Tibial artery (tissue), 4 donors: ENCODE measurements around the gene GALNT17.

Source experiments
- DNase-seq, 2 donors: peaks; one replicate each; pipeline ENCODE4 v3.0.0-alpha.2; 2019
- H3K27ac ChIP-seq, 2 donors: fragments of 200-600 bp; sonication (generic) in 1 of 2; 1 replicate in 1 of 2; 2 replicates in 1 of 2; pipeline ENCODE4 v1.5.1; 2018 to 2019; ENCODE audit warnings: mild to moderate bottlenecking in 1 of 2
- H3K27me3 ChIP-seq, 2 donors: fragments of 200-600 bp; sonication (generic) in 1 of 2; one replicate each; pipeline versions ENCODE4 v1.5.1 to v1.6.0; 2016 to 2019
- H3K36me3 ChIP-seq, 3 donors: fragments of 200-600 bp; sonication (generic) in 2 of 3; one replicate each; pipeline ENCODE4 v1.5.1; 2016 to 2019; ENCODE audit warnings: mild to moderate bottlenecking in 2 of 3
- H3K4me1 ChIP-seq, 4 donors: fragments of 200-600 bp; sonication (generic) in 2 of 4; 1 replicate in 3 of 4; 2 replicates in 1 of 4; pipeline ENCODE4 v1.5.1; 2016 to 2019
- H3K4me3 ChIP-seq, 2 donors: fragments of 200-600 bp; sonication (generic) in 1 of 2; 1 replicate in 1 of 2; 2 replicates in 1 of 2; pipeline ENCODE4 v1.5.1; 2018 to 2019; ENCODE audit warnings: mild to moderate bottlenecking in 2 of 2
- H3K9me3 ChIP-seq, 3 donors: fragments of 200-600 bp; sonication (generic) in 1 of 3; one replicate each; pipeline ENCODE4 v1.5.1; 2016 to 2019
- intact Hi-C: fragments of 100-400 bp; cut with DNase I; formaldehyde crosslinking; loops from one replicate; pipeline ENCODE4 v1.15.0; 2023; ENCODE audit warnings: low total_unique reads
- TF ChIP-seq, protein P1 (sequence below), 2 experiments: fragments of 200-600 bp in 1 of 2; fragments of 450-650 bp in 1 of 2; IDR thresholded peaks; one replicate each; pipeline ENCODE4 v1.5.1; 2017 to 2019; ENCODE audit warnings: antibody characterized with exemption in 2 of 2, mild to moderate bottlenecking in 1 of 2, moderate library complexity in 1 of 2

GALNT17 gene

DNA sequence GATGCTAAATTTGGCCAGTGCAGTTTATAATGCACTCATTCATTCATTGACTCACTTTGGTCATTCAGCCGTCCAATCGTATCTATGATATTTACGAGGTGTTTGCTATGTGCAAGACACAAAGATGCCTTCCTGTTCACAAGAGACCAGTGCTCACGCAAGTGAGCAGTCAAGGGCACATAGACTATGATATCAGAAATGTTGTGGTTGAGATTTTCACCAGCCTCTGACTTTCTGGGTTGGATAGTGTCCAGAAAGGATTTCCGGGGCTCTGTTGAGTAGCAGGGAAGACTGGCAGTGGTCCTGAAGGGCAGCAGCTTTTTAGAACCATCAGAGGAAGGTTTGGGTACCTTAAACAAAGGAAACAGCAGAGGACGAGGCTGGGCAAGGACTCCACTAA is 191.8 kb downstream of the GALNT17 start:
- intact Hi-C loops = no loop called here
- Histone ChIP-seq H3K4me1 (peaks cover 0 to 10% (median 0%) of the 10 kb centered on the region in 4 donors), H3K4me3 (no peak overlapping the region)

DNA sequence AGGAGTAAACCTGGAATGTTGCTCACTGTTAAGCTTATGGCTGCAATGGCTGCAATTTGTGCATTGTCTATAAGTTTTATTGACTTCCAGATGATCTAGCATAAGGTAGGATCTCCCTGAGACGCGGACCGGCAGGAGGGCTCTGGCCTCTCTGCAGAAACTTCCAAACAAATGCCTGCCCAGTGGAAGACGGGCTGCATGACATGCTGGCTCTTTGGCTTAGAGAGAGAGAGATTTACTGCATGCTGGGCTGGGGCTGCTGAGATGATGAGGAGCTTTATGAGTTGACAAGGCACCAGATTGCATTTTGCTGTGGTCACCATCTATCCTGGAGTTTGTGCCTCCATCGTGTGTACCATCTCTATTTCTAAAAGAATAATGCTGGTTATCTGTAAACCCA is 193.2 kb downstream of the GALNT17 start:
- intact Hi-C loops = no loop called here
- Histone ChIP-seq H3K27me3 (no peaks in the 10 kb centered on the region), H3K27ac (no peak overlapping the region), H3K36me3 (no peaks in the 10 kb centered on the region), H3K9me3 (no peaks in the 10 kb centered on the region), H3K4me3 (no peak overlapping the region), H3K4me1 (peaks cover 0 to 10% (median 0%) of the 10 kb centered on the region in 4 donors)
- TF ChIP-seq, protein P1, sequence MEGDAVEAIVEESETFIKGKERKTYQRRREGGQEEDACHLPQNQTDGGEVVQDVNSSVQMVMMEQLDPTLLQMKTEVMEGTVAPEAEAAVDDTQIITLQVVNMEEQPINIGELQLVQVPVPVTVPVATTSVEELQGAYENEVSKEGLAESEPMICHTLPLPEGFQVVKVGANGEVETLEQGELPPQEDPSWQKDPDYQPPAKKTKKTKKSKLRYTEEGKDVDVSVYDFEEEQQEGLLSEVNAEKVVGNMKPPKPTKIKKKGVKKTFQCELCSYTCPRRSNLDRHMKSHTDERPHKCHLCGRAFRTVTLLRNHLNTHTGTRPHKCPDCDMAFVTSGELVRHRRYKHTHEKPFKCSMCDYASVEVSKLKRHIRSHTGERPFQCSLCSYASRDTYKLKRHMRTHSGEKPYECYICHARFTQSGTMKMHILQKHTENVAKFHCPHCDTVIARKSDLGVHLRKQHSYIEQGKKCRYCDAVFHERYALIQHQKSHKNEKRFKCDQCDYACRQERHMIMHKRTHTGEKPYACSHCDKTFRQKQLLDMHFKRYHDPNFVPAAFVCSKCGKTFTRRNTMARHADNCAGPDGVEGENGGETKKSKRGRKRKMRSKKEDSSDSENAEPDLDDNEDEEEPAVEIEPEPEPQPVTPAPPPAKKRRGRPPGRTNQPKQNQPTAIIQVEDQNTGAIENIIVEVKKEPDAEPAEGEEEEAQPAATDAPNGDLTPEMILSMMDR (IDR thresholded peaks at IDR 0.05) = no peak
- no peak for DNase-seq

More for the DNA sequence above, 191.8 kb downstream of the GALNT17 start:
- Histone ChIP-seq H3K27ac (no peak overlapping the region), H3K36me3 (no peaks in the 10 kb centered on the region), H3K27me3 (no peaks in the 10 kb centered on the region), H3K9me3 (no peaks in the 10 kb centered on the region)
- TF ChIP-seq, protein P1 (IDR thresholded peaks at IDR 0.05) = no peak
- no peak for DNase-seq

DNA sequence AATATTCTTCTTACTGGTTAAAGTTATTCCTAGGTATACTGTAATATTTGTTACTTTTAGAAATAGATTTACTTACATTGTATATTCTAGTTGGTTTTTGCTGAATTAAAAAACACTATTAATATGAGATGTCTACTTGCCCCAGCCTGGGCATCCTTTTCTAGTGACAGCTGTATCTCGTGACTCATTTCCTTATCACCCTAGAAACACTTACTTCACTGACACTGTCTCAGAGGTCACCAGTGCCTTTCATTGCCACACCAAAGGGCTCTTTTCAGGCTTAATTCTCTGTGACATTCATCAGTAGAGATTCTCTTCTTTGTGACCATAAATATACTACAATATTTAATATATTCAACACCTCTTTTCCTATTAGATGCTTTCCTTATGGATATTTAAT is 194.7 kb downstream of the GALNT17 start:
- Histone ChIP-seq H3K36me3 (no peaks in the 10 kb centered on the region), H3K4me1 (peaks cover 0 to 4% (median 0%) of the 10 kb centered on the region in 4 donors), H3K27ac (no peak overlapping the region), H3K4me3 (no peak overlapping the region), H3K27me3 (no peaks in the 10 kb centered on the region), H3K9me3 (no peaks in the 10 kb centered on the region)
- no peak for DNase-seq
- TF ChIP-seq, protein P1 (IDR thresholded peaks at IDR 0.05) = no peak
- intact Hi-C loops = no loop called here

DNA sequence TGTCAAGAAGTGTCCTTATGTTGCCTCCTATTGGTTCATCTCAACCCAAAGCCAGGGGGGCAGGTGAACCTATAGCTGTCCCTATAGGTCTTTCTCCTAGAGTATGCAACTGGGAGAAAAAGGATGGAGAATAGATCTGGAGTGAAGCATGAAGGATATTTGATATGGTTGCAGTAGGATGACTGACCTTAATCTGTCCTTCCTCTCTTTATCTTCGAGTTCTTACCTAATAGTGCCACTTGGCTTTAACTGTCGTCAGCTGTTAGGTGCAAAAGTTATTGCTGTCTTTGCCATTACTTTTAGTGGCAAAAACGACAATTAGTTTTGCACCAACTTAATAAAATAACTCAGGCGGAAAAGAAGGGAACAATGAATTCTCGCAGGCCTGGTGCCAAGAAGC is 196.0 kb downstream of the GALNT17 start:
- Histone ChIP-seq H3K36me3 (no peaks in the 10 kb centered on the region), H3K27ac (no peak overlapping the region), H3K9me3 (no peaks in the 10 kb centered on the region), H3K27me3 (no peaks in the 10 kb centered on the region), H3K4me1 (peaks cover 0 to 4% (median 0%) of the 10 kb centered on the region in 4 donors), H3K4me3 (no peak overlapping the region)
- no peak for DNase-seq
- TF ChIP-seq, protein P1 (IDR thresholded peaks at IDR 0.05) = no peak
- intact Hi-C loops = no loop called here

DNA sequence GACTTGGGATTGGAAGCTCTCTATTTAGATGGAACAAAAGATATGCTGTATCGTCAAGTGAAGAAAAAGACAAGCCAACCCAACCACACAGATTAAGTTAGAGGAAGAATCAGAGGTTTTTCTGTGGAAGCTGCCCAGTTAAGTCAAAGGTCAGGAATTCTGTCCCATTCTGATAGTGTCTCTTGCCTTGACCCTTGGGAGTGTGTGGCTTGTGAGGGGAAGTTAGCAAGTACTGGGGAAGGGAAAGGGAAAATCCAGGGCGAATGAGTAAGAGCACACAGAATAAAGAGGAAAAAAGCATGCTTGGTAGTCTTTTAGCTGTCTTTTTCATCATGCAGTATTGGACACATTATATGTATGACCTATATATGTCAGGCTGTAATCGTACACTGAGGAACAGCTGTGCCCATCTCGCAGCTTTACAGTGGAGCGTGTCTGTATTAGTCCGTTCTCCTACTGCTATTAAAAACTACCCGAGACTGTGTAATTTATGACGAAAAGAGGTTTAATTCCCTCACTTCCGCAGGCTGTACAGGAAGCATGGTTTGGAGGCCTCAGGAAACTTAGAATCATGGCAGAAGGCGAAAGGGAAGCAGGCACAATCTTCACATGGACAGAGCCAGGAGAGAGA is 197.2 kb downstream of the GALNT17 start:
- no peaks in the 10 kb centered on the region for H3K9me3 ChIP-seq
- no peaks in the 10 kb centered on the region for H3K27me3 ChIP-seq
- TF ChIP-seq, protein P1 (IDR thresholded peaks at IDR 0.05) = no peak
- H3K4me1 ChIP-seq = peaks cover 0 to under 1% (median 0%) of the 10 kb centered on the region in 4 donors
- no peaks in the 10 kb centered on the region for H3K36me3 ChIP-seq
- no peak overlapping the region for H3K4me3 ChIP-seq
- DNase-seq = no peak
- no peak overlapping the region for H3K27ac ChIP-seq
- intact Hi-C loops = no loop called here
